Chondrocyte (in vitro differentiated cells): ENCODE results near the gene B3GAT1. TPM values are rescaled to one million over a fixed set of nuclear protein-coding genes. Genes with fewer than 3 reads are reported as not detected.
"Not testable (repeated sequence)": the region's sequence is repeated elsewhere in the genome, so short reads cannot be mapped to it uniquely, and the experiment has no call there.

Source experiments
- DNase-seq: peaks from one replicate; pipeline ENCODE4 v3.0.0; 2021; ENCODE audit warnings: mixed read lengths, low spot score
- H3K27ac Mint-ChIP-seq: one replicate; pipeline ENCODE4 v1.8.0; 2021; ENCODE audit warnings: mild to moderate bottlenecking, moderate library complexity, mixed read lengths; ENCODE audit not compliant: unreplicated experiment
- H3K27me3 Mint-ChIP-seq: 2 replicates; pipeline ENCODE4 v1.8.0; 2021; ENCODE audit warnings: low read depth, mixed read lengths
- H3K36me3 Mint-ChIP-seq: 2 replicates; pipeline ENCODE4 v1.8.0; 2021; ENCODE audit warnings: low read depth, mixed read lengths
- H3K4me1 Mint-ChIP-seq: 2 replicates; pipeline ENCODE4 v1.8.0; 2021; ENCODE audit warnings: low read depth, mild to moderate bottlenecking, mixed read lengths
- H3K4me3 Mint-ChIP-seq: one replicate; pipeline ENCODE4 v1.8.0; 2021; ENCODE audit warnings: mild to moderate bottlenecking, moderate library complexity, mixed read lengths; ENCODE audit not compliant: unreplicated experiment
- H3K9me3 Mint-ChIP-seq: 2 replicates; pipeline ENCODE4 v1.8.0; 2021; ENCODE audit warnings: low read depth, mixed read lengths
- total RNA-seq: library from RNA; stranded (reverse); gene quantifications from 3 replicates; pipeline ENCODE4 v1.2.1, GENCODE V29; 2021
- TF ChIP-seq, protein P1 (sequence below): fragments of 200-600 bp; sonication (generic); IDR thresholded peaks from 2 replicates; pipeline ENCODE4 v1.5.0; 2021; ENCODE audit warnings: antibody characterized with exemption, mild to moderate bottlenecking, moderate library complexity

Gene B3GAT1
- total RNA-seq, 1 donor from 2014 or later, result 0.37 TPM

DNA sequence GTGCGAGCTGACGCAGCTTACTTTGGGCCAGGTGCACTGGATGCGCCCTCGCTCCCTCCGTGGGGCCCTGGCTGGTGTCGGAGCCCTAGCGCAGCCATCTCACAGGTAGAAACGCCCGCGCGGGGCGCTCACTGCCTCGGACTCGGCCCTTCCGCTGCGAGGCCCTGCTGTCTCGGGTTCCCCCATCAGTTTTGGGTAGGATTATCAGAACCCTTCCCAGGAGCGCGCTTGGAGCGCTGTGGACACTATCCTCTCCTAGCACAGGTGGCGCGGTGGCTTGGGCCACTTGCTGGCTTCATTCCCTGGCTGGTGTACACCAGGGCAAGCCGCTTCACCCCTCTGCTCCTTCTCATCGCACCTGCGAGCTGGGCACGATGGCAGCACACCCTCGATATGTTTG, 35.7 kb upstream of the B3GAT1 start:
- Mint-ChIP-seq H3K4me3 (no peak overlapping the region), H3K27me3 (no peaks in the 10 kb centered on the region), H3K4me1 (no peaks in the 10 kb centered on the region), H3K36me3 (no peaks in the 10 kb centered on the region), H3K27ac (no peak overlapping the region), H3K9me3 (peaks cover 9% of the 10 kb centered on the region)
- TF ChIP-seq, protein P1, sequence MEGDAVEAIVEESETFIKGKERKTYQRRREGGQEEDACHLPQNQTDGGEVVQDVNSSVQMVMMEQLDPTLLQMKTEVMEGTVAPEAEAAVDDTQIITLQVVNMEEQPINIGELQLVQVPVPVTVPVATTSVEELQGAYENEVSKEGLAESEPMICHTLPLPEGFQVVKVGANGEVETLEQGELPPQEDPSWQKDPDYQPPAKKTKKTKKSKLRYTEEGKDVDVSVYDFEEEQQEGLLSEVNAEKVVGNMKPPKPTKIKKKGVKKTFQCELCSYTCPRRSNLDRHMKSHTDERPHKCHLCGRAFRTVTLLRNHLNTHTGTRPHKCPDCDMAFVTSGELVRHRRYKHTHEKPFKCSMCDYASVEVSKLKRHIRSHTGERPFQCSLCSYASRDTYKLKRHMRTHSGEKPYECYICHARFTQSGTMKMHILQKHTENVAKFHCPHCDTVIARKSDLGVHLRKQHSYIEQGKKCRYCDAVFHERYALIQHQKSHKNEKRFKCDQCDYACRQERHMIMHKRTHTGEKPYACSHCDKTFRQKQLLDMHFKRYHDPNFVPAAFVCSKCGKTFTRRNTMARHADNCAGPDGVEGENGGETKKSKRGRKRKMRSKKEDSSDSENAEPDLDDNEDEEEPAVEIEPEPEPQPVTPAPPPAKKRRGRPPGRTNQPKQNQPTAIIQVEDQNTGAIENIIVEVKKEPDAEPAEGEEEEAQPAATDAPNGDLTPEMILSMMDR, result no peak
- DNase-seq, result no peak

DNA sequence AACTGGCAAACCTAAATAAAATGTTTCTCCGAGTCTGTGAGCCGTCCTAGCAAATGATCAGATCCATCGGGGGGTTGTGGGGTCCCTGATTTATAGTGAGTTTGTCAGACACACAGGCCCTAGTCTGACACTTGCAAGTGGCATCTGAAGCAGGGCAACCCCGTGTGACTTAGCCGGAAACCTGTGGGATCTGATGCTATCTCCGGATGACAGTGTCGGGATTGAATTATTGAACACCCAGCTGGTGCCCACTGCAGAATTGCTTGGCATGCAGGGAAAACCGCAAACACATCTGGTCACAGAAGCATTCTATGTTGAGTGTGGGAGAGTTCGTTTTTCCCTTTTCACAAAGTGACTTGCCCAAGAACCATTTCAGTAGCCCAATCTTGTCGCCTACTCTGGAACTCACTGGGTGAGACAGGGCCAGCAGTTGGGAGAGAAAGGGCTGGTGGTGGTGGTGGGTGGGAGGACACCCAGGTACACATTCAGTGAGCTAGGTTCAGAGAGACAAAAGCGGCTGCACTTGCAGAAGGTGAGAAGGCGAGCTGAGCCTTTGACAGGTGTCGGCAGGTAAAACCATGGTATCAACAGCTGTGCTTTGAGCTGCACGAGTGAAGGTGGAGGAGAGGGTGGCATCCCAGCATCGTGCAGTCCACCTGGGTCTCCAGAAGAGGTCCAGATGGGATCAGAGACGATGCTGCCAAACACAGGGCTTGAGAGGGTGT, 33.7 kb upstream of the B3GAT1 start:
- H3K27ac Mint-ChIP-seq, result no peak overlapping the region
- no peak for DNase-seq
- no peaks in the 10 kb centered on the region for H3K27me3 Mint-ChIP-seq

DNA sequence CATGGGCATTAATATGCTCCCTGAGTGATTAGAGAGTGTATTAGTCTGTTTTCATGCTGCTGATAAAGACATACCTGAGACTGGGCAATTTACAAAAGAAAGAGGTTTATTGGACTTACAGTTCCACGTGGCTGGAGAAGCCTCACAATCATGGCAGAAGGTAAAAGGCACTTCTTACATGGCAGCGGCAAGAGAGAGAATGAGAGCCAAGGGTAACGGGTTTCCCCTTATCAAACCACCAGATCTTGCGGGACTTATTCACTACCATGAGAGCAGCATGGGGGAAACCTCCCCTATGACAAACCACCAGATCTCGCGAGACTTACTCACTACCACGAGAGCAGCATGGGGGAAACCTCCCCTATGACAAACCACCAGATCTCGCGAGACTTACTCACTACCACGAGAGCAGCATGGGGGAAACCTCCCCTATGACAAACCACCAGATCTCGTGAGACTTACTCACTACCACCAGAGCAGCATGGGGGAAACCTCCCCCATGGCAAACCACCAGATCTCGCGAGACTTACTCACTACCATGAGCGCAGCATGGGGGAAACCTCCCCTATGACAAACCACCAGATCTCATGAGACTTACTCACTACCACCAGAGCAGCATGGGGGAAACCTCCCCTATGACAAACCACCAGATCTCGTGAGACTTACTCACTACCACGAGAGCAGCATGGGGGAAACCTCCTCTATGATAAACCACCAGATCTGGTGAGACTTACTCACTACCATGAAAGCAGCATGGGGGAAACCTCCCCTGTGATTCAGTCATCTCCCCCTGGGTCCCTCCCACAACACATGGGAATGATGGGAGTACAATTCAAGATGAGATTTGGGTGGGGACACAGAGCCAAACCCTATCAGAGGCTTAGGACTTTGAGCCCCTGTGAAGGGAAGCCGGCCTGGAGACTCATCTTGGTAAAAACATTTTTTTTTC, 32.4 kb upstream of the B3GAT1 start:
- H3K9me3 Mint-ChIP-seq, result peaks cover 12% of the 10 kb centered on the region
- not testable (repeated sequence) for H3K36me3 Mint-ChIP-seq, H3K4me3 Mint-ChIP-seq, DNase-seq, H3K4me1 Mint-ChIP-seq, H3K27me3 Mint-ChIP-seq, H3K27ac Mint-ChIP-seq

More for the DNA sequence above, 33.7 kb upstream of the B3GAT1 start:
- H3K4me3 Mint-ChIP-seq, result no peak overlapping the region
- TF ChIP-seq, protein P1, result no peak
- H3K4me1 Mint-ChIP-seq, result no peaks in the 10 kb centered on the region
- no peaks in the 10 kb centered on the region for H3K36me3 Mint-ChIP-seq
- peaks cover 6% of the 10 kb centered on the region for H3K9me3 Mint-ChIP-seq

DNA sequence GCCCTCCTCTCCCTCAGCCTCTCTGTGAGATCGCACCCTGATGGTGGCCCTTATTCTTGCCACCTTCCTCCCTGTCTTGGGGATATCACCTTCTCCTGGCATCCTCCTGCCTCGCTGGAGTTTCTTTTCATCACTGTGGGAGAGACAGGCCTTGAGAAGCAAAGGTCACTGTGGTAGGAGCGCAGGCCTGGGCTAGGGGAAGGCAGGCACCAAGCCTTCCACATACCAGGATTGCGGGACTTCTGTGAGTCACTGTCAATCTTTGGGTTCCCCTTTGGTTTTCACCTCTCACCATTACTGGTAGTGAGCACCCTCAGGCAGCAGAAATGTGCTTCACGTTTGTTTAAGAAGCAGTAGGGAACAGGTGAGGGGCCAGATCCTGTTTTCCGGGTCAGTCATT, 31.2 kb upstream of the B3GAT1 start:
- Mint-ChIP-seq H3K4me1 (no peaks in the 10 kb centered on the region), H3K9me3 (peaks cover 13% of the 10 kb centered on the region), H3K27ac (no peak overlapping the region), H3K4me3 (no peak overlapping the region), H3K36me3 (no peaks in the 10 kb centered on the region), H3K27me3 (no peaks in the 10 kb centered on the region)
- TF ChIP-seq, protein P1, result no peak
- DNase-seq, result no peak

DNA sequence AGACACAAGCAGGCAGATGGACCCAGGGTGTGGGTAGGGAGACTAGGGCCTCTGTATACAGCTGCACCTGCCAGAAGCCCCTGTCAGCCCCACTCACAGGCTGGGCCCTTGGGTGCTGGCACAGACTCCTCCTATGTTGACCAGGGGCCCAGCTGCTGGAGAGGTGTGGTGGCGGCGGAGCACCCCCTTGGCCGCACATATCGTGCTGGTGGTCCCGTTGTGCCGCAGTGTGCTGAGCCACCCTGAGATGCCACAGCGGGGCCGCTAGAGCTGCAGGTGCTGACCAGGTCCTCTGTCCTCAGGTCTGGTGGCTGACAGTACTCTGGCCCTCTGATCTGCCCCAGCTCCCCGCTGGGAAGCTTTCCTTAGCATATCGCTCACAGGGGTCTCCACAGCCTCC, 30.2 kb upstream of the B3GAT1 start:
- Mint-ChIP-seq H3K27me3 (no peaks in the 10 kb centered on the region), H3K27ac (no peak overlapping the region), H3K9me3 (peaks cover 13% of the 10 kb centered on the region), H3K4me1 (no peaks in the 10 kb centered on the region), H3K4me3 (no peak overlapping the region), H3K36me3 (no peaks in the 10 kb centered on the region)
- no peak for DNase-seq
- TF ChIP-seq, protein P1, result no peak
